ENCODE results near the gene ARPC5L. TPM values are rescaled to one million over a fixed set of nuclear protein-coding genes. Genes with fewer than 3 reads are reported as not detected.

ARPC5L gene
- total and polyA plus RNA-seq, 3 donors from 2014 or later: 64.7 to 111 (median 75.4) TPM

- Histone ChIP-seq H3K36me3 (ENCODE audit: low read depth, missing control alignments) (no peaks in the 10 kb centered on the region), H3K9me3 (no peaks in the 10 kb centered on the region)
These were observed 25.9 kb downstream of the ARPC5L start for GRCh38 chr9:124887832-124888231.

GRCh38 chr9:124889006-124889405 lies 27.1 kb downstream of the ARPC5L start:
- no peak overlapping the region for H3K4me3 ChIP-seq
- DNase-seq: no peak
- WGBS, 2 donors: 97 to 100% methylated on average over 1 to 13 of the region's 13 CpGs
- intact Hi-C loops (cut with DNase I; ENCODE audit: low total_unique reads): no loop called here
- no peak for TF ChIP-seq CTCF (IDR thresholded peaks at IDR 0.05)
- TF ChIP-seq POLR2A (IDR thresholded peaks at IDR 0.05): no peak
- H3K27ac ChIP-seq: no peak overlapping the region
- H3K9me3 ChIP-seq: no peaks in the 10 kb centered on the region
- H3K27me3 ChIP-seq: no peaks in the 10 kb centered on the region
- no peaks in the 10 kb centered on the region for H3K4me1 ChIP-seq
- no peaks in the 10 kb centered on the region for H3K36me3 ChIP-seq (ENCODE audit: low read depth, missing control alignments)

More at GRCh38 chr9:124887832-124888231, 25.9 kb downstream of the ARPC5L start:
- TF ChIP-seq POLR2A (IDR thresholded peaks at IDR 0.05): no peak
- no peak for TF ChIP-seq CTCF (IDR thresholded peaks at IDR 0.05)
- H3K4me3 ChIP-seq: no peak overlapping the region
- H3K27me3 ChIP-seq: no peaks in the 10 kb centered on the region
- WGBS, 2 donors: 76 to 85% methylated on average over 5 of the region's 5 CpGs
- no peaks in the 10 kb centered on the region for H3K4me1 ChIP-seq
- DNase-seq: no peak
- intact Hi-C loops (cut with DNase I; ENCODE audit: low total_unique reads): no loop called here
- no peak overlapping the region for H3K27ac ChIP-seq

DNA sequence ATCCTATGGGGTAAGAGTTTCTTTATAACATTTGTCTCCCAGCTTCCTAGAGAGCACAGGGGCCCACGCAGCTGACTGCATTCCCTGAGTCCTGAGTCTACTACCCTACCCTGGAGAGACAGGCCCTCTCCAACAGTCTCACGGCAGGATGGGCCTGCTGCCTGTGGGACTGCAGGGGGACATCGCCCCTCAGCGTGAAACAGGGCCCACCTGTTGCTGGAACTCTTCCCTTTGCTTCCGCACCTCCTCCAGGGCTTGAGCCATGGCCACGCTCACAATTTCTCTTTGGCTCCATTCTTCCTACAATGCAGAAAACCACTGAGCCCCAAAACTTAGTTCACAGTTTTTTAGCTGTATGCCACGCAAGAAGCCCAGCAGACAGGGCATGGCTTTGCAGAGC lies 28.2 kb downstream of the ARPC5L start:
- Histone ChIP-seq H3K4me3 (no peak overlapping the region), H3K9me3 (no peaks in the 10 kb centered on the region), H3K27ac (no peak overlapping the region), H3K4me1 (no peaks in the 10 kb centered on the region), H3K27me3 (no peaks in the 10 kb centered on the region), H3K36me3 (ENCODE audit: low read depth, missing control alignments) (no peaks in the 10 kb centered on the region)
- no peak for DNase-seq
- TF ChIP-seq POLR2A (IDR thresholded peaks at IDR 0.05): no peak
- TF ChIP-seq CTCF (IDR thresholded peaks at IDR 0.05): no peak
- 92 to 94% methylated on average over 7 of the region's 7 CpGs for WGBS, 2 donors
- intact Hi-C loops (cut with DNase I; ENCODE audit: low total_unique reads): no loop called here

GRCh38 chr9:124894035-124894740 lies 32.3 kb downstream of the ARPC5L start:
- intact Hi-C loops (cut with DNase I; ENCODE audit: low total_unique reads): no loop called here
- Histone ChIP-seq H3K4me1 (no peaks in the 10 kb centered on the region), H3K36me3 (ENCODE audit: low read depth, missing control alignments) (no peaks in the 10 kb centered on the region), H3K27ac (no peak overlapping the region), H3K27me3 (no peaks in the 10 kb centered on the region), H3K9me3 (no peaks in the 10 kb centered on the region), H3K4me3 (no peak overlapping the region)
- WGBS, 2 donors: 86% methylated on average over 8 to 9 of the region's 9 CpGs
- TF ChIP-seq POLR2A (IDR thresholded peaks at IDR 0.05) (no peak), CTCF (IDR thresholded peaks at IDR 0.05) (no peak)
- no peak for DNase-seq

DNA sequence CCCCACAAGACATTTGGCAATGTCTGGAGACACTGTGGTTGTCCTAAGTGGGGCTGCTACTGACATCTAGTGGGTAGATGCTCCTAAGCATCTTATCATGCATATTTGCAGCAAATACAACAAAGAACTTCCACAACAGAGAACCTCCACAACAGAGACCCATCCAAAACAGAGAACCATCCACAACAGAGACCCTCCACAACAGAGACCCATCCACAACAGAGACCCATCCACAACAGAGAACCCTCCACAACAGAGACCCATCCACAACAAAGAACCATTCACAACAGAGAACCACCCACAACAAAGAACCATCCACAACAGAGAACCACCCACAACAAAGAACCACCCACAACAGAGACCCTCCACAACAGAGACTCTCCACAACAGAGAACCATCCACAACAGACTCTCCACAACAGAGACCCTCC lies 32.8 kb downstream of the ARPC5L start:
- no peaks in the 10 kb centered on the region for H3K27me3 ChIP-seq
- TF ChIP-seq POLR2A (IDR thresholded peaks at IDR 0.05) (no peak), CTCF (IDR thresholded peaks at IDR 0.05) (no peak)
- intact Hi-C loops (cut with DNase I; ENCODE audit: low total_unique reads): no loop called here
- no peaks in the 10 kb centered on the region for H3K36me3 ChIP-seq (ENCODE audit: low read depth, missing control alignments)
- H3K4me3 ChIP-seq: no peak overlapping the region
- H3K4me1 ChIP-seq: no peaks in the 10 kb centered on the region
- no peaks in the 10 kb centered on the region for H3K9me3 ChIP-seq
- DNase-seq: no peak
- H3K27ac ChIP-seq: no peak overlapping the region

Measured in testis (tissue), 3 donors.